SK-N-MC (cell line): Measurements from ENCODE around the gene KAZN.

Source experiments
- EZH2 ChIP-seq: fragments of 200-600 bp; sonication (generic); IDR thresholded peaks from one replicate; pipeline ENCODE4 v1.6.1; 2017; ENCODE audit warnings: antibody characterized with exemption
- FOXP2 ChIP-seq: optimal IDR thresholded peaks from 2 replicates; pipeline ENCODE3; 2011; ENCODE audit warnings: mild to moderate bottlenecking, moderate library complexity; ENCODE audit not compliant: insufficient read depth; ENCODE audit errors: extremely low read length, control extremely low read depth
- POLR2AphosphoS5 ChIP-seq: IDR thresholded peaks from 2 replicates; pipeline ENCODE4 v1.6.1; 2012; ENCODE audit warnings: mild to moderate bottlenecking, low read depth, low read length, borderline replicate concordance

GRCh38 chr1:15116966-15117365, 518.5 kb downstream of the KAZN start:
- no peak for TF ChIP-seq EZH2
- no peak for TF ChIP-seq POLR2AphosphoS5
- no peak for TF ChIP-seq FOXP2
